ENCODE data around the gene PTPN3.

PTPN3 gene

DNA sequence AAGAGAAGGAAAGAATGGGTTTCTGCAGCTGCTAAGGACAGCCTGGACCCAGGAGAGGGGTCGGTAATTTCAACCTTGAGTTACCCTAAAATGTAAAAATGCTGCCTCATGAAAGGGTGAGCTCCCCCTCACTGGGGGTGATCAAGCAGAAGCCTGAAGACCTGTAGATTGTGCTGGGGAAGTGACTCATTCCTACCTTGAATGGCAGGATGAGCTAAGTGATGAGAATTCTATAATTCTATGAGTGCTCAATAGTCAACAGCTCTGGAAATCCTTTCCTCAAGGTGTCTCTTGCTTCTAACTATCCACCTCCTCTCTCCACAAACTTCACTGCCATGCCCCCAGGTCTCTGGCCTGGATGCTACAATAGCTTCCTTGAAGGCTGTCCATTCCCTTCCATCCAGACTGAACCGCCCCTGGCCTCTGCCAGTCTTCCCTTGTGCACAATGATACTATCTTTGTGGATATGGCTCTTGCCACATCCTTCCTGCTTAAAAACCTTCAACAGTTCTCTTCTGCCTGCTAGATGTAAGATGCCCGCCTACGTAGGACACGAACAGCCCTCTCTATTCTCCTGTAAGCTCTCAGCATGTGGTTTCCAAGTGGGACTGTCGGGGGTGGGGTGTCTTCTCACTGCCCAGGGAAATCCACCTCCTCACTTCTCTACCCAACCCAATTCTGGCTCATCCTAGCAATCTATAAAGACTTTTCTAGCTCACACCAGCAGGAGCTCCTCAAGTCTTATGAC lies 50.6 kb downstream of the PTPN3 start:
- TF ChIP-seq TAF1 (IDR thresholded peaks at IDR 0.05; ENCODE audit: low read depth) (no peak), FOXM1 (IDR thresholded peaks at IDR 0.05; ENCODE audit: borderline replicate concordance, low read depth) (no peak), RAD21 (IDR thresholded peaks at IDR 0.05; ENCODE audit: low read depth) (no peak), ZBTB7A (IDR thresholded peaks at IDR 0.05; ENCODE audit: low read depth) (no peak), REST (IDR thresholded peaks at IDR 0.05; ENCODE audit: low read depth) (no peak), NFIC (IDR thresholded peaks at IDR 0.05) (no peak), TCF12 (IDR thresholded peaks at IDR 0.05; ENCODE audit: low read depth) (no peak)

GRCh38 chr9:109444771-109445320 lies 53.3 kb downstream of the PTPN3 start:
- no peak for TF ChIP-seq CEBPB (IDR thresholded peaks at IDR 0.05)
- no peak for TF ChIP-seq TEAD4 (IDR thresholded peaks at IDR 0.05)
- no peak for TF ChIP-seq EGR1 (IDR thresholded peaks at IDR 0.05)
- TF ChIP-seq REST (IDR thresholded peaks at IDR 0.05; ENCODE audit: low read depth): no peak
- TF ChIP-seq NFIC (IDR thresholded peaks at IDR 0.05): no peak
- no peak for TF ChIP-seq FOXM1 (IDR thresholded peaks at IDR 0.05; ENCODE audit: borderline replicate concordance, low read depth)
- no peak for TF ChIP-seq TCF12 (IDR thresholded peaks at IDR 0.05; ENCODE audit: low read depth)
- TF ChIP-seq TAF1 (IDR thresholded peaks at IDR 0.05; ENCODE audit: low read depth): no peak

GRCh38 chr9:109442716-109443115 lies 55.4 kb downstream of the PTPN3 start:
- TF ChIP-seq CREB1 (IDR thresholded peaks at IDR 0.05; ENCODE audit: low read depth): no peak
- no peak for TF ChIP-seq NFIC (IDR thresholded peaks at IDR 0.05)
- no peak for TF ChIP-seq YY1 (IDR thresholded peaks at IDR 0.05; ENCODE audit: low read depth)
- TF ChIP-seq REST (IDR thresholded peaks at IDR 0.05; ENCODE audit: low read depth): no peak
- no peak for TF ChIP-seq ZBTB7A (IDR thresholded peaks at IDR 0.05; ENCODE audit: low read depth)
- no peak for TF ChIP-seq USF1 (IDR thresholded peaks at IDR 0.05)
- TF ChIP-seq FOXM1 (IDR thresholded peaks at IDR 0.05; ENCODE audit: borderline replicate concordance, low read depth): no peak
- TF ChIP-seq CEBPB (IDR thresholded peaks at IDR 0.05): no peak
- no peak for TF ChIP-seq RAD21 (IDR thresholded peaks at IDR 0.05; ENCODE audit: low read depth)
- TF ChIP-seq TCF12 (IDR thresholded peaks at IDR 0.05; ENCODE audit: low read depth): no peak
- TF ChIP-seq EP300 (IDR thresholded peaks at IDR 0.05; ENCODE audit: borderline replicate concordance): no peak
- no peak for TF ChIP-seq TEAD4 (IDR thresholded peaks at IDR 0.05)
- TF ChIP-seq TAF1 (IDR thresholded peaks at IDR 0.05; ENCODE audit: low read depth): no peak
- no peak for TF ChIP-seq EGR1 (IDR thresholded peaks at IDR 0.05)
- TF ChIP-seq, protein P1, sequence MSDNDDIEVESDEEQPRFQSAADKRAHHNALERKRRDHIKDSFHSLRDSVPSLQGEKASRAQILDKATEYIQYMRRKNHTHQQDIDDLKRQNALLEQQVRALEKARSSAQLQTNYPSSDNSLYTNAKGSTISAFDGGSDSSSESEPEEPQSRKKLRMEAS (IDR thresholded peaks at IDR 0.05): no peak

DNA sequence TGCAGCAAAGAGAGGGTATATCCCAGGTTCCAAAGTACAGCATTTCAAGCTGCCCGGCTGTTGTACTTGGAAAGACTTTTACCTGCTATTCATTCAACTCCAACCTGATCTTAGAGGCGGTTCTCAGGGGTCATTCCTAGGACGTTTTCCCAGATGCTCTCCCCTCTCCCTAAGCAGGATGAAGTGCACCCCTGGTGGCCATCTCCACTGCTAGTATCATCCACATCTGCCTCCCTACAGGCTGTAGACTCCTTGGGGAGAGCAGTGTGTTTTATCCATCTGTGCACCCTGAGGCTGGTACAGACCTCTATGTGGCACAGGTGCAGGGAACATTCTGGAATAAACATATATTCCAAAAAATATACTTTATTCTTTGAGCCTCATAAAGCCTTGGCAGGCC lies 56.8 kb downstream of the PTPN3 start:
- TF ChIP-seq REST (IDR thresholded peaks at IDR 0.05; ENCODE audit: low read depth) (no peak), CREB1 (IDR thresholded peaks at IDR 0.05; ENCODE audit: low read depth) (no peak), CEBPB (IDR thresholded peaks at IDR 0.05) (no peak), TAF1 (IDR thresholded peaks at IDR 0.05; ENCODE audit: low read depth) (no peak), EP300 (IDR thresholded peaks at IDR 0.05; ENCODE audit: borderline replicate concordance) (no peak), RAD21 (IDR thresholded peaks at IDR 0.05; ENCODE audit: low read depth) (no peak), NFIC (IDR thresholded peaks at IDR 0.05) (no peak), TEAD4 (IDR thresholded peaks at IDR 0.05) (no peak), TCF12 (IDR thresholded peaks at IDR 0.05; ENCODE audit: low read depth) (no peak), FOXM1 (IDR thresholded peaks at IDR 0.05; ENCODE audit: borderline replicate concordance, low read depth) (no peak), YY1 (IDR thresholded peaks at IDR 0.05; ENCODE audit: low read depth) (no peak), ZBTB7A (IDR thresholded peaks at IDR 0.05; ENCODE audit: low read depth) (no peak), USF1 (IDR thresholded peaks at IDR 0.05) (no peak), EGR1 (IDR thresholded peaks at IDR 0.05) (no peak)
- TF ChIP-seq, protein P1 (IDR thresholded peaks at IDR 0.05): no peak
